Fibroblast of the aortic adventitia (primary cell): ENCODE results near the gene IL17A. TPM values are rescaled to one million over a fixed set of nuclear protein-coding genes. Genes with fewer than 3 reads are reported as not detected.
A peak's percentile ranks its signal among the peaks of the same experiment; 100 is the strongest.
"Not testable (repeated sequence)": the region's sequence is repeated elsewhere in the genome, so short reads cannot be mapped to it uniquely, and the experiment has no call there.

Source experiments
- DNase-seq: peaks from one replicate; pipeline ENCODE4 v3.0.0-alpha.2; 2010; ENCODE audit warnings: low read depth
- H3K4me3 ChIP-seq: 2 replicates; pipeline ENCODE4 v1.5.1; 2011; ENCODE audit warnings: low read depth, mild to moderate bottlenecking, control low read depth, low read length, moderate library complexity
- total RNA-seq: library from RNA; depleted of rRNA; stranded (reverse); fragments of >200 nt; gene quantifications from 2 replicates; pipeline ENCODE4 v1.2.3, GENCODE V29; 2012; ENCODE audit warnings: low replicate concordance
- TF ChIP-seq, protein P1 (sequence below): IDR thresholded peaks from 2 replicates; pipeline ENCODE4 v1.5.1; 2011; ENCODE audit warnings: mild to moderate bottlenecking, low read length, control low read depth, inconsistent platforms; ENCODE audit not compliant: insufficient read depth

Gene IL17A
- total RNA-seq, 1 donor: not detected

DNA sequence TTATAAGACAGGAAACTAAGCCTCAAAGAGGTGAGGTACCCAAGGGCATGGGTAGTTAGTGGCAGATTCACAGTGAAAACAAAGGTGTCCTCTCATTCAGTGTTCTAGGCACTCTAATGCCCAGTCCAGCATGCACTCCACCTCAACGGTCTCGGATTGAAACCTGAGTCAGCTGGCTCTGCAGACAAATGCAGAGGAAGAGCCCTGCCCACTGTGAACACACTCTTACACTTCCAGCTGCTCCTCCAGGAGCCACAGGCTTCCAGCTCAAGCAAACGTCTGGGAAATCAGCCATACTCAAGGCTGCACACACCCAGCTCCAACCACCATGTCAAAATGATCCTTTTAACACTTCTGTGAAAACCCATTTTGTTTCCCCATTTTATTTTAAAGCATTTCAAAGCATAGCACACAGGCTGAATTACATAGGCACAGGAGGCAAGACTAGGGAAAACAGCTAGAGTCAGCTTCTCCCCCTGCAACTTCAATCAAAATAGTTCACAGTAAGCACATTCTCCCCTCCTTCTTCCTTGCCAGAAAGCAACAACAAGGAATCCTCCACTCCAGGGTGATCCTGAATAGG, 3.0 kb upstream of the IL17A start:
- DNase-seq: no peak
- H3K4me3 ChIP-seq: no peak overlapping the region
- TF ChIP-seq, protein P1, sequence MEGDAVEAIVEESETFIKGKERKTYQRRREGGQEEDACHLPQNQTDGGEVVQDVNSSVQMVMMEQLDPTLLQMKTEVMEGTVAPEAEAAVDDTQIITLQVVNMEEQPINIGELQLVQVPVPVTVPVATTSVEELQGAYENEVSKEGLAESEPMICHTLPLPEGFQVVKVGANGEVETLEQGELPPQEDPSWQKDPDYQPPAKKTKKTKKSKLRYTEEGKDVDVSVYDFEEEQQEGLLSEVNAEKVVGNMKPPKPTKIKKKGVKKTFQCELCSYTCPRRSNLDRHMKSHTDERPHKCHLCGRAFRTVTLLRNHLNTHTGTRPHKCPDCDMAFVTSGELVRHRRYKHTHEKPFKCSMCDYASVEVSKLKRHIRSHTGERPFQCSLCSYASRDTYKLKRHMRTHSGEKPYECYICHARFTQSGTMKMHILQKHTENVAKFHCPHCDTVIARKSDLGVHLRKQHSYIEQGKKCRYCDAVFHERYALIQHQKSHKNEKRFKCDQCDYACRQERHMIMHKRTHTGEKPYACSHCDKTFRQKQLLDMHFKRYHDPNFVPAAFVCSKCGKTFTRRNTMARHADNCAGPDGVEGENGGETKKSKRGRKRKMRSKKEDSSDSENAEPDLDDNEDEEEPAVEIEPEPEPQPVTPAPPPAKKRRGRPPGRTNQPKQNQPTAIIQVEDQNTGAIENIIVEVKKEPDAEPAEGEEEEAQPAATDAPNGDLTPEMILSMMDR: no peak

DNA sequence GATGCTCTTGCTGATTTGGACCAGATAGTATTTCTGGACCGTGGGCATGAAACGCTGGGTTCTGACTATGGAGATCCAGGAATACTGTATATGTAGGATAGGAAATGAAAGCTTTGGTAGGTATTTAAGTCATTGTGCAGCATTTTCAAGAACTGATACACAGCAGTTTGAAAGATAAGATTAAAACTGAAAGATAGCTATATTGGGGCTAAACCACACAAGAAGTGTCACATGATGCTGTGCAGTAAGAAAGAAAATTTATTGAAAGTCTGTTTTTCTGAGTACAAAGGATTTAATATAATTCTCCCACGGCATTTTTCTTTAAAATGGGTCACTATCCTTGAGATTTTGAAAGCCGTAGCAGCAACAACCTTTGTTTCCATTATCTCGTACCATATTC, 305 bp downstream of the IL17A start:
- TF ChIP-seq, protein P1: no peak
- H3K4me3 ChIP-seq: no peak overlapping the region
- DNase-seq: no peak

DNA sequence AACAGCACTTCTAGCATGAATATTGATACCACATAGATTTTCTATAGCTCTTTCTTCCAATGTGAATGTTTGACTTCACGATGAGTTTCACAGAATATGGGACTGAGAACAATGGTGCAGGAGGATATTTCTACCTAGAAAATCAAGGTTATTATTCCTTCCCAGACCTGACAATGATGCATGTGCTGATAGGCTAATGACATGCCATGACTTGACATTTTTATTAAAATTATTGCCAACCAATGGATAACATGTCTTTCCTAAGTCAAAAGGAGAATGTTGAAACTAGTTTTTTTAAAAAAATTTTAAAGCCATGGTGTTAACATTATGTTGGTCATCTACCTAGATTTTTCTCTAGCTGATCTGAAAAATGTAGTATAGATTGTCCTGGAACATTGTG, 923 bp downstream of the IL17A start:
- TF ChIP-seq, protein P1: no peak
- no peak for DNase-seq
- no peak overlapping the region for H3K4me3 ChIP-seq

DNA sequence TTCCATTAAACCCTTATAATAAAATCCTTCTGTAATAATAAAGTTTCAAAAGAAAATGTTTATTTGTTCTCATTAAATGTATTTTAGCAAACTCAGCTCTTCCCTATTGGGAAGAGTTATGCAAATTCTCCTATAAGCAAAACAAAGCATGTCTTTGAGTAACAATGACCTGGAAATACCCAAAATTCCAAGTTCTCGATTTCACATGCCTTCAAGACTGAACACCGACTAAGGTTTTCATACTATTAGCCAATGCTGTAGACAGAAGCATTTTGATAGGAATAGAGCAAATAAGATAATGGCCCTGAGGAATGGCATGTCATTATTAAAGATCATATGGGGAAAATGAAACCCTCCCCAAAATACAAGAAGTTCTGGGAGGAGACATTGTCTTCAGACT, 3.8 kb downstream of the IL17A start:
- H3K4me3 ChIP-seq: no peak overlapping the region
- no peak for DNase-seq
- TF ChIP-seq, protein P1: no peak

DNA sequence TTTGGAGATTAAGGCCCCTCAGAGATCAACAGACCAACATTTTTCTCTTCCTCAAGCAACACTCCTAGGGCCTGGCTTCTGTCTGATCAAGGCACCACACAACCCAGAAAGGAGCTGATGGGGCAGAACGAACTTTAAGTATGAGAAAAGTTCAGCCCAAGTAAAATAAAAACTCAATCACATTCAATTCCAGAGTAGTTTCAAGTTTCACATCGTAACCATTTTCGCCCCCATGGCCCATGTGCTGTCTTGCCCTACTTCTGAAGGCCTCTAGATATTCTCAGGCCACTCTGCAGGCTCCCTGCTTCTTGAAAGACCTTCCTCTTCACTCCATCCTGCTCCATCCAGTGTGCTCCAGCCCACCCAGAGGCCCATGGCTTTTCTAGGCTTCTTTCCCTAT, 4.2 kb downstream of the IL17A start:
- H3K4me3 ChIP-seq: no peak overlapping the region
- TF ChIP-seq, protein P1: no peak
- DNase-seq: no peak

DNA sequence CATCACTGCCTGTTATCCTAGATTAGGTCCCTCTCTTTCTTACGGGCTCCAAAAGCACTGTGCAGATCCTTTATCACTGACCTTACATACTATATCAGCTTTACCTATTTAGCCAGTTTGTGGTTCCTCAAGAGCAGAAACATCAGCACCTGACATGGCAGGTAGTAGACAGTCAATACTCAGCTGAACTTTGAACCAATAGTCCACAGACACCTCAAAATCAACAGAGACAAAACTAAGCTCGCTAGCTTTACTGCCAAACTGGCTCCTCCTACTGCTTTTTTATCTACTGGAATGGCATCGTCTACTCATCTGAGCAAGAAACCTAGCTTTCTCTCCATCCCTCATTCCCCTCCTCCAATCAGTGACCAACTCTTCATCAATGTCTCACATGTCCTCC, 5.6 kb downstream of the IL17A start:
- DNase-seq: no peak
- TF ChIP-seq, protein P1: no peak
- H3K4me3 ChIP-seq: no peak overlapping the region

DNA sequence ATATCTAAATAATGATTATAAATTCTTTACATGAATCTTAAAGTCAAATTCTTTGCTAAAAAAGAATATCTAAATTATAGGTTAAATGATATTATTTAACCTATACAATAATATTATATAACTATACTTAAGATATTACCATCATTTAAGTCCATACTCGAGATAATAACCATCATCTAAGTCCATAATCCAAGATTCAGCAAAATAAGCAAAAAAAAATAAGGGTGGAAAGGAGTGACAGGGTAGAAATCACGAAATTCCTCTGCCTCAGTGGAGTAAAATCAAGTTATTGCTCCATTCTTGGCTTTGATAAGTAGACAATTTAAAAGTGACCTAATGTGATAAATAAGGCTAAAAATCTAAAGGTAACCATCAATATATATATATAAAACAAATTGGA, 9.7 kb downstream of the IL17A start:
- H3K4me3 ChIP-seq: no peak overlapping the region
- DNase-seq: no peak
- TF ChIP-seq, protein P1: no peak

DNA sequence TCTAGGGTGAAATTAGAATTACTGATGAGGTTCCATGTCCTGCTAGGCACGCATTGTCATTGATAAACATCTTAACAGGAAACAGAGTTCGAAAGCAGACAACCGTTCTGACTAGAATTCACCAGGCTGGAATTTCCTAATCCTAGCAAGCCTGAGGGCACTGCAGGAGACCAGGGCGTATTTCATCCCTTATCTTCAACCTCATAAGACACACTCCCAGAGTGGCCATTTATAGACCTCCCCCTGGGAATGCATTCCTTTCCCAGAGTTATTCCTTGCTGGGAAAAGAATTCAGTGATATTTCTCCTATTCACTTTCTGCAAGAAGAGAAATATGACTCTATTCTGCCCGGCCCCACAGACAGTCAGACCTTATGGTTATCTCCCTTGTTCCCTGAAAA, 13.9 kb downstream of the IL17A start:
- peak; percentile 4 for DNase-seq
- H3K4me3 ChIP-seq: not testable (repeated sequence)
